ENCODE measurements around the gene TCEA2. TPM values are rescaled to one million over a fixed set of nuclear protein-coding genes. Genes with fewer than 3 reads are reported as not detected.

TCEA2 gene
- polyA plus RNA-seq, 6 donors from 2014 or later = 30.2 to 51.5 (median 41.4) TPM

DNA sequence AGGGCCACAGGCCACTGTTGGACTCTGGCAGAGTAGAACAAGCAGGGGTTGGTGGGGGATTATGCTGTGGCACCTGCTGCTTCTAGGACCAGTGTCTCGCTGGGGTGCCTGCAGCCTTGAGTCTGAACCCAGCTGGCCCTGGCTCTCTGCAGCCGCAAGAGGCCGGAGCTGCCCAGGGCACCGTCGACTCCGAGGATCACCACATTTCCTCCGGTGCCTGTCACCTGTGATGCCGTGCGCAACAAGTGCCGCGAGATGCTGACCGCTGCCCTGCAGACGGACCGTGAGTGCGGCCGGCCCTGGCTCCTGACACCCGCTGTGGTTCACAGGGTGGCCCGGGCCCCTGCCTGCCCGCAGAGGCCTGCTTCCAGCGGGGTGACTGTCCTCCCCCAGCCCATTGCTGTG, 6.2 kb downstream of the TCEA2 start:
- H3K27ac Mint-ChIP-seq = peak overlapping the region in 2 of 6 donors; percentile 44 to 66
- no peak for ATAC-seq (ENCODE audit: low read depth in 2 of 2)
- no peak for DNase-seq
- H3K9me3 Mint-ChIP-seq = no peaks in the 10 kb centered on the region
- no peaks in the 10 kb centered on the region for H3K36me3 Mint-ChIP-seq
- H3K4me1 Mint-ChIP-seq = peaks cover 38 to 61% (median 54%) of the 10 kb centered on the region in 3 donors
- H3K4me3 Mint-ChIP-seq = no peak overlapping the region
- H3K27me3 Mint-ChIP-seq = no peaks in the 10 kb centered on the region

DNA sequence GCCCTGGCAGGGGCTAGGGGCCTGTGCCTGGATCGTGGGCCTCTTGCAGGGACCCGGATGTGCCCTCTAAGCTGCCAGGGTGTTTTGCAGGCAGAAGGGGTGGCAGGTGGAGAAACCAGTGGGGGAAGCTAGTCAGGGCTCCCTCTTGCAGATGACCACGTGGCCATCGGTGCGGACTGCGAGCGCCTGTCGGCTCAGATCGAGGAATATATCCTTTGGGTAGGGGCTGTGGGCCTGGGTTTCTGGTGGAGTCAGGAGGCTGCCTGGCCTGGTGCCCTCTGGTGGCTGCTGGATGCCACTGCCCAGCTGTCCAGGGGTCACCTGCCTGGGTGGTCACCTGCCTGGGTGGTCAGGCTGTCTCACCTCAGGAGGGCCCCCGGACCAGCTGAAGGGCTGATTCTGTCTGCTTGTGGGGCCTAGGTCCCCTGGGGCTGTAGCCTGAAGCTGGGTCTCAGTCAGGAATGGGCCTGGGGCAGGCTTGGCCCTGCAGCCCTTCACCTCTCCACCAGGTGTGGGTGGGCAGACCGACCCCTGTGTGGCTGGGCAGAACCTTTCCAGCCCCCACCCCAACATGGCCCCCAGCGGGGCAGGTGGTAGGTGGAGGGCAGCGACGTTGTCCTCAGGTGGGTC, 6.7 kb downstream of the TCEA2 start:
- Mint-ChIP-seq H3K4me3 (no peak overlapping the region), H3K36me3 (no peaks in the 10 kb centered on the region), H3K4me1 (peaks cover 36 to 60% (median 51%) of the 10 kb centered on the region in 3 donors), H3K9me3 (no peaks in the 10 kb centered on the region), H3K27ac (peak overlapping the region in 1 of 6 donors; percentile 39), H3K27me3 (no peaks in the 10 kb centered on the region)
- ATAC-seq (ENCODE audit: low read depth in 2 of 2) = no peak
- DNase-seq = no peak

DNA sequence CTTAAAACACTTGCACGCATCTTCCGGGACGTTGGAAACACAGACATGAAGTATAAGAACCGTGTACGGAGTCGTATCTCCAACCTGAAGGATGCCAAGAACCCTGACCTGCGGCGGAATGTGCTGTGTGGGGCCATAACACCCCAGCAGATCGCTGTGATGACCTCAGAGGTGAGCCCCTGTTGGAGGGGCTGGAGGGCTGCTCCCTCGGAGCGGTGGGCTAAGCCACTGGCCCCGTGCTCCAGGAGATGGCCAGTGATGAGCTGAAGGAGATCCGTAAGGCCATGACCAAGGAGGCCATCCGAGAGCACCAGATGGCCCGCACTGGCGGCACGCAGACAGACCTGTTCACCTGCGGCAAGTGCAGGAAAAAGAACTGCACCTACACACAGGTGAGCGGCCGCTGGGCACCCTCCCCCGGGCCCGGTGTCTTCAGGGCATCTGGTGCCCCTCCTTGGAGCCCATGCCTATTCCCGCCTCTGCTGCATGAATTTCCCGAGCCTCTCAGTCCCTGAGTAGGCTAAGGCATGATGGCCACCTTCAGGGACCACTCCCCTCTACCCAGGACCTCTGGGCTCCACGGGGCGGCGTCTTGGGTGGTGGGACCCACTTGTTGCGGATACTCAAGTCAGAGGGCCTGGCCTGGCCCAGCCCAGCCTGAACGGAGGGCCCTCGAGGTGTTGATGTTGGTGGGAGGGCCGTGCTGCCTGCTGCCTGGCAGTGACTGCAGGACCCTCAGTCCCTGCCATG, 7.4 kb downstream of the TCEA2 start:
- ATAC-seq (ENCODE audit: low read depth in 2 of 2) (no peak), DNase-seq (no peak)
- no peaks in the 10 kb centered on the region for H3K36me3 Mint-ChIP-seq
- no peaks in the 10 kb centered on the region for H3K27me3 Mint-ChIP-seq
- no peak overlapping the region for H3K4me3 Mint-ChIP-seq
- peaks cover 30 to 55% (median 49%) of the 10 kb centered on the region in 3 donors for H3K4me1 Mint-ChIP-seq
- H3K9me3 Mint-ChIP-seq = no peaks in the 10 kb centered on the region
- peak overlapping the region in 2 of 6 donors; percentile 56 to 61 for H3K27ac Mint-ChIP-seq

DNA sequence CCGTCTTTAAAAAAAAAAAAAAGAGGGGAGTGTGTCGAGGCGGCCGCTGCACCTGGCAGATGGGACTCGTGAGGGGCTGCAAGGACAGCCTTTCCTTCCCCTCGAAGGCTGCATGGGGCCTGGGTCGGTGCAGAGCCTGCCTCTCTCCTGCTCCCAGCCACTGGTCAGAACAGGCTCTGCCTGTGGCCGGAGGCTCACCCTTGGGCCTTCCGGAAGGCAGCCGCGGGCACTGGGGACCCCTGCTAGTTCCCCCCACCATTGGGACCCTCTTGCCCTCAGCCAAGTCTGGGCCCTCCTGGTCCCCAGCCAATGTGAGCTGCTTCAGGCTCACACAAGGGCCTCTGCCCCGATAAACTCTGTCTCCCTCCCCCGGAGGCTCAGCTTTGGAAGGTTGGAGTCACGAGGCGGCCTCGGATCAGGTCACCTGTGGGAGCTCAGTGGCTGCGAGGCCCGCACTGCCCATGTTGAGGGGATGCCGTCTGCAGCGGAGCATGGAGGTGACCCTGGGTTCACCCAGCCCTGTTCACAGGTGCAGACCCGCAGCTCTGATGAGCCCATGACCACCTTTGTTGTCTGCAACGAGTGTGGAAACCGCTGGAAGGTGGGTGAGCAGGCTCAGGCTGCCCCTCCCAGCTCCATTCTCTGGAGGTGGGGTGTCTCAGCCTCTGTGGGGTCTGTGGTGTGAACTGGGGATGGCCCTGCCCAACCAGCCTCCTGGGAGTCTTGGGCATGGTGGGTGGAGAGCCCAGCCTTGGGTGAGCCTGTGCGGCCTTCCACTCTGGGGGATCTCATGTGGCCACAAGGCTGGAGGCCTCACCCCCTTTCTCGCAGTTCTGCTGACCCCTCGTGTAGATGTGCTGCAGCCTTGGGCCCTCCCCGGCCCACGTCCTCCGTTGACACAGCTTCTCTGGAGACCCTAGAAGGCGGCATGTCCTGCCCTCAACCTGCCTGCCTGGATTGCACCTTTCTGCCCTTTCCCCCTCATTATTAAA, 8.6 kb downstream of the TCEA2 start:
- Mint-ChIP-seq H3K27me3 (no peaks in the 10 kb centered on the region), H3K27ac (peak overlapping the region in 3 of 6 donors; percentile 61 to 89 (median 84)), H3K9me3 (no peaks in the 10 kb centered on the region), H3K36me3 (no peaks in the 10 kb centered on the region), H3K4me3 (peak overlapping the region in 3 of 8 donors; percentile 15 to 47 (median 32)), H3K4me1 (peaks cover 24 to 55% (median 44%) of the 10 kb centered on the region in 3 donors)
- ATAC-seq (ENCODE audit: low read depth in 2 of 2) = peak in 1 of 2 donors; percentile 36
- DNase-seq = no peak

DNA sequence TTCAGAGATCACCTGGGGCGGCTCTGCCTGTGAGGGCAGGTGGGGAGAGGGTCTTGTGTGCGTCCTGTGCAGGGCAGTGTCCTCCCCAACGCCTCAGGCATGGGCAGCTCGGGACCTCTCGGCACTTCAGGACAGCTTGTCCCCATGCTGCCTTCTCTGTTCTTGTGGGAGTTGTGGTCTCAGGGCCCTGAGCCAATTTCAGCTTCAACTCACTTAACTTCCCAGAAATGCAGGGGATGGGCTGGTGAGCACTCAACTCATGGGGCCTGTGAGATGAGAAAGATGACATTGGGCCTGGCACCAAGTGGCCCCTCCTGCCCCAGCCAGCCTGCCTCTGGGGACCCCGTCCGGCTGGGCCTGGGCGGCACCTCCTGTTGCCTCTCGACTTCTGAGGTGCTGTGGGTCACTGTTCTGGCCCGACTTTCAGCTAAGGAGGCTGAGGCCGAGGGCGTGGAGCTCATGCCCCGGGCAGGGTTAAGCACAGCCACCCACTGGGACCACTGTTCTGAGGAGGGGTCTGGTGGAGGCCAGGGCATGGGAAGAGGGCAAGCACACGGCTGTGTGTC, 9.6 kb downstream of the TCEA2 start:
- Mint-ChIP-seq H3K4me1 (peaks cover 24 to 54% (median 35%) of the 10 kb centered on the region in 3 donors), H3K4me3 (peak overlapping the region in 1 of 8 donors; percentile 15), H3K27me3 (no peaks in the 10 kb centered on the region), H3K27ac (peak overlapping the region in 1 of 6 donors; percentile 44), H3K36me3 (no peaks in the 10 kb centered on the region), H3K9me3 (no peaks in the 10 kb centered on the region)
- ATAC-seq (ENCODE audit: low read depth in 2 of 2) = no peak
- DNase-seq = no peak

DNA sequence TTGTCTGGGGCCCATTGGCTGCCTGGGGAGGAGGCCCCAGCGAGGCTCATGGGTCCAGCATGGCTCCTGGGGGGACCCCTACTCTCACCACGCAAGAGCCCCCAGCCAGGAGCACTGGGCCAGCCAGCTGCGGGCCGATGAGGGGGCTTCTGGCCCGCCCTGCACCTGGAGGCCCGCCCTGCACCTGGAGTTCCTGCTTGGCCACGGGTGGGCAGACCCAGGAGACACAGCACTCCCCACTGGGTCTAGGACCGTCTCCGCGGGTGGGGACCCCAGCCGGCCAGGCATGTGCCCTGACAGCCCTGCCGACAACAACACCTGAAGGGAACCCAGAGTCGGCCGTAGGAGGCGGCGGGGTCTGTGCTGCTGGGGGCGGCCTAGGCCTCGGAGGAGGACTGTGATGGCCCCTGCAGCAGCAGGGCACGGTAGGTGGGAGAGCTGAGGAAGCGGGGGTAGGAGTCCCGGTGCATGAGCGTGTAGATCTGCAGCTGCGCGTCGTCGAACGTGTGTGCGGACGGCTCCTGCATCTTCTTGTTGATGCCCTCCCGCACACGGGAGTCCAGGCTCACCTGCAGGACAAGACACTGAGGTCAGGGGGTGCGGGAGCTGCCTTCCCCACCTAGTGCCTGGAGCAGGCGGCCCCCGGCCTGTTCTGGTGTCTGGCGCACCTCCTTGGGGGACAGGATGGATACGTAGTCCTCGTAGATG, 10.6 kb downstream of the TCEA2 start:
- no peaks in the 10 kb centered on the region for H3K9me3 Mint-ChIP-seq
- H3K4me1 Mint-ChIP-seq = peaks cover 29 to 48% (median 38%) of the 10 kb centered on the region in 3 donors
- no peak overlapping the region for H3K27ac Mint-ChIP-seq
- no peaks in the 10 kb centered on the region for H3K36me3 Mint-ChIP-seq
- no peaks in the 10 kb centered on the region for H3K27me3 Mint-ChIP-seq
- ATAC-seq (ENCODE audit: low read depth in 2 of 2) = no peak
- no peak for DNase-seq
- peak overlapping the region in 1 of 8 donors; percentile 57 for H3K4me3 Mint-ChIP-seq

DNA sequence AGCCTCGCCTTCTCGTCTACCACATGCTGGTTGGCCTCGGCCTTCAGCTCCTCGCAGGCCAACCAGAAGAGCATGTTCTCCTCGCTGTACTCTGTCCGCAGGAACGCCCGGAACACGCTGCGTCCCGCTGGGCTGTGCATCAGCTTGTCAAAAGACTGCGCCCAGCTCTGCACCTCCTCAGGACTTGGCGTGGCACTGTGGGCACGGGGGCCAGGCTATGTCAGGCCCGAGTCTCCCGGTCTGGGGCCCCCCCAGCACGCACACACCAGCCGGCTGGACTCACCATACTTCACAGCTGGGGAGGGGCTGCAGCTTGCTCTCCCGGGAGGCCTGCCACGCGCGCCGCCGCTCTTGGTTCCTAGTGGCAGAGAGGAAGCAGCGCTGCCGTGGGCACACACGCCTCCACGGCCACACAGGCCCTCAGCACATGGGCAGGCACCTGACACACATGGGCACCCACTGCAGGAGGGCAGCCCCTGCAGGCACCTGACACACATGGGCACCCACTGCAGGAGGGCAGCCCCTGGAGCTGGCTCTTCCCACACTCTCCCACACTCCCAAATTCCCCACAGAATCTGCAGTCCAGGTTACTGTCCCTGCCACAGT, 11.3 kb downstream of the TCEA2 start:
- no peak overlapping the region for H3K27ac Mint-ChIP-seq
- no peak overlapping the region for H3K4me3 Mint-ChIP-seq
- DNase-seq = no peak
- peaks cover 32 to 48% (median 38%) of the 10 kb centered on the region in 3 donors for H3K4me1 Mint-ChIP-seq
- no peak for ATAC-seq (ENCODE audit: low read depth in 2 of 2)
- H3K9me3 Mint-ChIP-seq = no peaks in the 10 kb centered on the region
- H3K36me3 Mint-ChIP-seq = no peaks in the 10 kb centered on the region
- no peaks in the 10 kb centered on the region for H3K27me3 Mint-ChIP-seq

DNA sequence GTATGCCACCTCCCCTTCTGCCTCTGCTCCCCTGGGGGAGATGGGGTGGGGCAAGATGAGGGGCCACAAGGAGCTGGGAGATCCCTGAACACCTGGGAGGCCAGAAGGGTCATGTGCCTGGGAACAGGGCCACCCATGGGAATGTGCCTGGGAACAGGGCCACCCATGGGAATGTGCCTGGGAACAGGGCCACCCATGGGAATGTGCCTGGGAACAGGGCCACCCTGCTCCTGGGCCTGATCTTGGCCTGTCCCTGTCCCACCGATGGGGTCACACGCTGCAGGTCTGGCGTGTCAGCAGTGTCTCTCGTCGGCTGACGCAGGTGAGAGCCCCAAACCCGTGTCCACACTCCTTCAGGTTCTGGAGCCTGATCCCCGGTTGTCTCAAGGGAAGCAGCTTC, 12.0 kb downstream of the TCEA2 start:
- no peak overlapping the region for H3K4me3 Mint-ChIP-seq
- H3K27ac Mint-ChIP-seq = peak overlapping the region in 3 of 6 donors; percentile 44 to 92 (median 58)
- ATAC-seq (ENCODE audit: low read depth in 2 of 2) (no peak), DNase-seq (no peak)
- no peaks in the 10 kb centered on the region for H3K36me3 Mint-ChIP-seq
- no peaks in the 10 kb centered on the region for H3K27me3 Mint-ChIP-seq
- H3K9me3 Mint-ChIP-seq = no peaks in the 10 kb centered on the region
- H3K4me1 Mint-ChIP-seq = peaks cover 32 to 44% (median 38%) of the 10 kb centered on the region in 3 donors

DNA sequence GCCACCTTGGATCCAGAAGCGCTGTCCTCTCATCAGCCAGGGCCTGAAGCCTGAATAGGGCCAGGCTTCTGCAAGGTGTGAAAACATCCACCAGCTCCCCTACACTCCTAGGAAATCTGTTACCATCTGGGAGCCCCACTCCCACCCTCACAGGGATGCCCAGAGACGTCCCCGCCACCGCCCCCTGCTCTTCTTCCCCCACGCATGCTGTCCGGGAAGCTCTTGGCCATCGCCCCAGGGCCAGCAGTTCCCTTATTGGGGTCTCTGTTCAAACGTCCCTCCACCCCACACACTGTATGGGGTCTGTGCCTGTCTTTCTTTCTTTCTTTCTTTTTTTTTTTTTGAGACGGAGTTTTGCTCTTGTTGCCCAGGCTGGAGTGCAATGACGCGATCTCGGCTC, 12.6 kb downstream of the TCEA2 start:
- Mint-ChIP-seq H3K4me3 (peak overlapping the region in 3 of 8 donors; percentile 7 to 47 (median 29)), H3K36me3 (no peaks in the 10 kb centered on the region), H3K27me3 (no peaks in the 10 kb centered on the region), H3K27ac (peak overlapping the region in 4 of 6 donors; percentile 56 to 92 (median 78)), H3K9me3 (no peaks in the 10 kb centered on the region), H3K4me1 (peaks cover 38 to 48% (median 41%) of the 10 kb centered on the region in 3 donors)
- DNase-seq = no peak
- ATAC-seq (ENCODE audit: low read depth in 2 of 2) = no peak

DNA sequence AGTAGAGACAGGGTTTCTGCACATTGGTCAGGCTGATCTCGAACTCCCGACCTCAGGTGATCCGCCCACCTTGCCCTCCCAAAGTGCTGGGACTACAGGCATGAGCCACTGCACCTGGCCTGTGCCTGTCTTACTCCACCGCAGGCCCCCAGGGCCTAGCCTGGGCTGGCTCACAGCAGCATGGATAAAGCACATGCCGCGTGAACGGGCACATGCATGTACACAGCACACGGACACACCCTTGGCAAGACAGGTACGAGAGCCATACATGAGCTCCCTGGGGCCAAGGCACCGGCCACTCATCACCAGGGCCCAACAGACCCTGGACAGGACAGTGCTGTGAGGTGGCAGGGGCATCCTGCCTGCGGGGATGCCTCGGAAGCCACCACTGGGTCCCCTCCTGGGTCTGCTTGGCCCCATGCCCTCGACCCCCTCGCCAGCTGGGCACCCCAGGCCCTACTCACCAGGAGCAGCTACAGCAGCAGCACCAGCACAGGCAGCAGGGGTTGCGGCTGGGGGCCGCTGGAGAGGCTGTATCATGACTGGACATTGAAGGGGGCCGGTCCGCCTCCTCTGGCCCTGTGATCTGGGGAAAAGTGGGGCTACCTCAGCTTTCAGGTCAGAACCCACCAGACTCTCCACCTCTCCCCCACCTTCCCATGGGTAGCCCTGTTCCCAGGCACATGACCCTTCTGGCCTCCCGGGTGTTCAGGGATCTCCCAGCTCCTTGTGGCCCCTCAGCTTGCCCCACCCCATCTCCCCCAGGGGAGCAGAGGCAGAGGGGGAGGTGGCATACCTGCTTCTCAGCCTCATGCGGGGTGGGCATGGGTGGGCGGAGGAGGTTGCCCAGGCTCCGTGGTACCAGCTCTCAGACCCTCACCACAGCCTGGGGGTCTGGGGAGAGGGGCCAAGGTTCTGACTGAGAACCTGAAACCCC, 13.3 kb downstream of the TCEA2 start:
- H3K36me3 Mint-ChIP-seq = no peaks in the 10 kb centered on the region
- H3K27me3 Mint-ChIP-seq = no peaks in the 10 kb centered on the region
- peaks cover 41 to 52% (median 42%) of the 10 kb centered on the region in 3 donors for H3K4me1 Mint-ChIP-seq
- H3K4me3 Mint-ChIP-seq = peak overlapping the region; percentile 47 to 95 (median 88)
- no peaks in the 10 kb centered on the region for H3K9me3 Mint-ChIP-seq
- DNase-seq (no peak), ATAC-seq (ENCODE audit: low read depth in 2 of 2) (no peak)
- peak overlapping the region in 4 of 6 donors; percentile 64 to 96 (median 86) for H3K27ac Mint-ChIP-seq

DNA sequence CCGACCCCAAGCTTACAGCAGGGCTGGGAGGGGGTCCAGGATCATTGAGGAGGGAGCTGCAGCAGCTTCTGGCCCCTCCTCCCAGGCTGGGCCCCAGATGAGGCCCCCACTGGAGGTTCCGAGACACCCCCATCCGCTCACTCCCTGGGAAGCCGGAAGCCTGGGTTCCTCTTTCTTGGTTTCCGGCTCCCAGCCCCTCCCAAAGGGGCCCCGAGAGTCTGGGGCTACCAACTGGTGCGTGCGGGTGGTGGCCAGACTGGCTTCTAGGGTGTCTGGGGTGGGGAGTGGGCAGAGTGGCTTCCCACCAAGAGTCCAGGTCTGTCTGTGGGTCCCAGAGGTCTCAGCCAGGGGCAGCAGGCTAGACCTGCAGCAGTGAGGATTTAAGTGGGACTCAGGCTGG, 14.1 kb downstream of the TCEA2 start:
- Mint-ChIP-seq H3K27ac (peak overlapping the region in 5 of 6 donors; percentile 33 to 96 (median 92)), H3K36me3 (no peaks in the 10 kb centered on the region), H3K4me3 (peak overlapping the region; percentile 80 to 96 (median 92)), H3K27me3 (no peaks in the 10 kb centered on the region), H3K4me1 (peaks cover 41 to 53% (median 45%) of the 10 kb centered on the region in 3 donors), H3K9me3 (no peaks in the 10 kb centered on the region)
- DNase-seq (peak; percentile 73), ATAC-seq (ENCODE audit: low read depth in 2 of 2) (peak; percentile 14 to 15)

Measured in naive B cell (primary cell).